H1 (cell line): ENCODE data around the gene C14orf93. TPM values are rescaled to one million over a fixed set of nuclear protein-coding genes. Genes with fewer than 3 reads are reported as not detected.

ENCODE experiments used
- BRCA1 ChIP-seq: IDR thresholded peaks from 2 replicates; pipeline ENCODE4 v1.6.1; 2012; ENCODE audit warnings: low read depth, low read length, improper control_type of control experiment
- EGR1 ChIP-seq: IDR thresholded peaks from 2 replicates; pipeline ENCODE4 v1.6.1; 2011; ENCODE audit warnings: low read depth, low read length, borderline replicate concordance
- GTF2F1 ChIP-seq: IDR thresholded peaks from 2 replicates; pipeline ENCODE4 v1.6.1; 2012; ENCODE audit warnings: low read depth, low read length, improper control_type of control experiment, borderline replicate concordance
- JUND ChIP-seq: IDR thresholded peaks from 2 replicates; pipeline ENCODE4 v1.6.1; 2011; ENCODE audit warnings: mild to moderate bottlenecking, improper control_type of control experiment, low read length
- KDM4A ChIP-seq: IDR thresholded peaks from one replicate; pipeline ENCODE4 v1.7.1; 2012; ENCODE audit warnings: low read depth, mild to moderate bottlenecking, moderate library complexity, low read length, inconsistent platforms; ENCODE audit not compliant: severe bottlenecking
- PHF8 ChIP-seq: fragments of 200-600 bp; sonication (generic); conservative IDR thresholded peaks from 2 replicates; pipeline ENCODE4 v1.7.1; 2012; ENCODE audit warnings: low read depth, mild to moderate bottlenecking, inconsistent platforms, low read length, moderate library complexity
- POU5F1 ChIP-seq: IDR thresholded peaks from 2 replicates; pipeline ENCODE4 v1.6.1; 2011; ENCODE audit warnings: low read depth, mild to moderate bottlenecking, low read length, moderate library complexity
- TAF1 ChIP-seq: IDR thresholded peaks from 2 replicates; pipeline ENCODE4 v1.6.1; 2011; ENCODE audit warnings: mild to moderate bottlenecking, low read depth, low read length
- TAF7 ChIP-seq: optimal IDR thresholded peaks from 2 replicates; pipeline ENCODE3; 2011; ENCODE audit warnings: low read depth, mild to moderate bottlenecking, inconsistent platforms, low read length, moderate library complexity, borderline replicate concordance
- polyA plus RNA-seq, 7 experiments: library from polyadenylated mRNA; depleted of rRNA in 3 of 7; stranded (reverse) in 5 of 7; unstranded in 2 of 7; fragments of >200 nt in 5 of 7; fragments of 200-250 nt in 2 of 7; gene quantifications; 1 replicate in 5 of 7; 2 replicates in 1 of 7; 4 replicates in 1 of 7; pipeline versions ENCODE4 v1.2.1 to v1.2.3, GENCODE V29; 2011 to 2013; ENCODE audit warnings: missing spikeins in 2 of 7, mixed read lengths in 2 of 7
- total RNA-seq: library from RNA; stranded (reverse); fragmentation: NEBNext Ultra II Directional; extraction: Animal tissue kit (Norgen Biotek cat#: 25700); gene quantifications from 2 replicates; pipeline ENCODE4 v1.2.1, GENCODE V29; 2021
- TF ChIP-seq, protein P1 (sequence below): fragments of 300-600 bp; sonication (generic); IDR thresholded peaks from 2 replicates; pipeline ENCODE4 v1.7.1; 2012; ENCODE audit warnings: low read length, moderate library complexity, mild to moderate bottlenecking, inconsistent platforms; ENCODE audit not compliant: insufficient replicate concordance

C14orf93 gene
- total and polyA plus RNA-seq, 2 of the 8 experiments (the other 6 are each of a cell fraction or from before 2014, with no cell fraction given) = 7.8 to 8.2 TPM

DNA sequence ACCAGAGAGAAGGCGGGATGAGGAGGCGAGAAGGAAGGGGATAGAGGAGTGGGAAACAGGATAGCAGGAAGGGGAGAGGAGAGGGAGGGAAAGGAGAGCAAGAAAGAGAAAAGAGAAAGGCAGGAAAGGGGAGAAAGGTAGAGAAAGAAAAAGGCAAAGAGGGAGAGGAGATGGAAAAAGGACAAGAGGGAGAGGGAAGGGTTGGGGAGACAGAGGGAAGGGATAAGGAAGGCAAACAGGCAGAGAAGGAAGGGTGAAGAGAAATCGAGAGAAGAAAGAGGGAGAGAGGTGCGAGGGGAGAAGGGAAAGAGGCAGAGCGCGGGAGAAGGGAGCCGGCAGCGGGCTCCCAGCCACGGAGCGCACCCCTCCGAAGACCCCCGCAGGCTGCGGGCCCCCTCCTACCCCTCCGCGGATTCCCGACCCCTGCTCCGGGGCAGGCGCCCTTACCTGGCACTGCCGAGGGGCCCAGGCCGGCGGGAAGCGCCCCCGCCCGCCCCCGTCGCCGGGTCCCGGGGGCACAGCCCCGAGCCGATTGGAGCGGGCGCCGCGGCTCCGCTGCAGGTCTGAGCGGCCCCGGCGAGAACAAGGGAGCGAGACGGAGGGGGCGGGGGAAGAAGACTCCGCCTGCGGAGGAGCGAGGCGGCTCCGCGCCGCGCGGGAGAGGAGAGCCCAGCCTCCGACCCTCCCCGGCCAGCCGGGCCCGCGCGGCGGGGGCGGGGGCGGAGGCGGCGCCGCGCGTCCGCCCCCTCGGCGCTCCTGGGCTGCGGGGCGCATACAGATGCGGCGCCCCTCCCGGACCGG, 47.2 kb upstream of the C14orf93 start, which contains the start of gene CDH24 (continued):
- TF ChIP-seq, protein P1, sequence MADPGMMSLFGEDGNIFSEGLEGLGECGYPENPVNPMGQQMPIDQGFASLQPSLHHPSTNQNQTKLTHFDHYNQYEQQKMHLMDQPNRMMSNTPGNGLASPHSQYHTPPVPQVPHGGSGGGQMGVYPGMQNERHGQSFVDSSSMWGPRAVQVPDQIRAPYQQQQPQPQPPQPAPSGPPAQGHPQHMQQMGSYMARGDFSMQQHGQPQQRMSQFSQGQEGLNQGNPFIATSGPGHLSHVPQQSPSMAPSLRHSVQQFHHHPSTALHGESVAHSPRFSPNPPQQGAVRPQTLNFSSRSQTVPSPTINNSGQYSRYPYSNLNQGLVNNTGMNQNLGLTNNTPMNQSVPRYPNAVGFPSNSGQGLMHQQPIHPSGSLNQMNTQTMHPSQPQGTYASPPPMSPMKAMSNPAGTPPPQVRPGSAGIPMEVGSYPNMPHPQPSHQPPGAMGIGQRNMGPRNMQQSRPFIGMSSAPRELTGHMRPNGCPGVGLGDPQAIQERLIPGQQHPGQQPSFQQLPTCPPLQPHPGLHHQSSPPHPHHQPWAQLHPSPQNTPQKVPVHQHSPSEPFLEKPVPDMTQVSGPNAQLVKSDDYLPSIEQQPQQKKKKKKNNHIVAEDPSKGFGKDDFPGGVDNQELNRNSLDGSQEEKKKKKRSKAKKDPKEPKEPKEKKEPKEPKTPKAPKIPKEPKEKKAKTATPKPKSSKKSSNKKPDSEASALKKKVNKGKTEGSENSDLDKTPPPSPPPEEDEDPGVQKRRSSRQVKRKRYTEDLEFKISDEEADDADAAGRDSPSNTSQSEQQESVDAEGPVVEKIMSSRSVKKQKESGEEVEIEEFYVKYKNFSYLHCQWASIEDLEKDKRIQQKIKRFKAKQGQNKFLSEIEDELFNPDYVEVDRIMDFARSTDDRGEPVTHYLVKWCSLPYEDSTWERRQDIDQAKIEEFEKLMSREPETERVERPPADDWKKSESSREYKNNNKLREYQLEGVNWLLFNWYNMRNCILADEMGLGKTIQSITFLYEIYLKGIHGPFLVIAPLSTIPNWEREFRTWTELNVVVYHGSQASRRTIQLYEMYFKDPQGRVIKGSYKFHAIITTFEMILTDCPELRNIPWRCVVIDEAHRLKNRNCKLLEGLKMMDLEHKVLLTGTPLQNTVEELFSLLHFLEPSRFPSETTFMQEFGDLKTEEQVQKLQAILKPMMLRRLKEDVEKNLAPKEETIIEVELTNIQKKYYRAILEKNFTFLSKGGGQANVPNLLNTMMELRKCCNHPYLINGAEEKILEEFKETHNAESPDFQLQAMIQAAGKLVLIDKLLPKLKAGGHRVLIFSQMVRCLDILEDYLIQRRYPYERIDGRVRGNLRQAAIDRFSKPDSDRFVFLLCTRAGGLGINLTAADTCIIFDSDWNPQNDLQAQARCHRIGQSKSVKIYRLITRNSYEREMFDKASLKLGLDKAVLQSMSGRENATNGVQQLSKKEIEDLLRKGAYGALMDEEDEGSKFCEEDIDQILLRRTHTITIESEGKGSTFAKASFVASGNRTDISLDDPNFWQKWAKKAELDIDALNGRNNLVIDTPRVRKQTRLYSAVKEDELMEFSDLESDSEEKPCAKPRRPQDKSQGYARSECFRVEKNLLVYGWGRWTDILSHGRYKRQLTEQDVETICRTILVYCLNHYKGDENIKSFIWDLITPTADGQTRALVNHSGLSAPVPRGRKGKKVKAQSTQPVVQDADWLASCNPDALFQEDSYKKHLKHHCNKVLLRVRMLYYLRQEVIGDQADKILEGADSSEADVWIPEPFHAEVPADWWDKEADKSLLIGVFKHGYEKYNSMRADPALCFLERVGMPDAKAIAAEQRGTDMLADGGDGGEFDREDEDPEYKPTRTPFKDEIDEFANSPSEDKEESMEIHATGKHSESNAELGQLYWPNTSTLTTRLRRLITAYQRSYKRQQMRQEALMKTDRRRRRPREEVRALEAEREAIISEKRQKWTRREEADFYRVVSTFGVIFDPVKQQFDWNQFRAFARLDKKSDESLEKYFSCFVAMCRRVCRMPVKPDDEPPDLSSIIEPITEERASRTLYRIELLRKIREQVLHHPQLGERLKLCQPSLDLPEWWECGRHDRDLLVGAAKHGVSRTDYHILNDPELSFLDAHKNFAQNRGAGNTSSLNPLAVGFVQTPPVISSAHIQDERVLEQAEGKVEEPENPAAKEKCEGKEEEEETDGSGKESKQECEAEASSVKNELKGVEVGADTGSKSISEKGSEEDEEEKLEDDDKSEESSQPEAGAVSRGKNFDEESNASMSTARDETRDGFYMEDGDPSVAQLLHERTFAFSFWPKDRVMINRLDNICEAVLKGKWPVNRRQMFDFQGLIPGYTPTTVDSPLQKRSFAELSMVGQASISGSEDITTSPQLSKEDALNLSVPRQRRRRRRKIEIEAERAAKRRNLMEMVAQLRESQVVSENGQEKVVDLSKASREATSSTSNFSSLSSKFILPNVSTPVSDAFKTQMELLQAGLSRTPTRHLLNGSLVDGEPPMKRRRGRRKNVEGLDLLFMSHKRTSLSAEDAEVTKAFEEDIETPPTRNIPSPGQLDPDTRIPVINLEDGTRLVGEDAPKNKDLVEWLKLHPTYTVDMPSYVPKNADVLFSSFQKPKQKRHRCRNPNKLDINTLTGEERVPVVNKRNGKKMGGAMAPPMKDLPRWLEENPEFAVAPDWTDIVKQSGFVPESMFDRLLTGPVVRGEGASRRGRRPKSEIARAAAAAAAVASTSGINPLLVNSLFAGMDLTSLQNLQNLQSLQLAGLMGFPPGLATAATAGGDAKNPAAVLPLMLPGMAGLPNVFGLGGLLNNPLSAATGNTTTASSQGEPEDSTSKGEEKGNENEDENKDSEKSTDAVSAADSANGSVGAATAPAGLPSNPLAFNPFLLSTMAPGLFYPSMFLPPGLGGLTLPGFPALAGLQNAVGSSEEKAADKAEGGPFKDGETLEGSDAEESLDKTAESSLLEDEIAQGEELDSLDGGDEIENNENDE = no peak
- TF ChIP-seq EGR1 (peak; percentile 64; the same call in 1 of the 2 replicates), TAF7 (peak; percentile 11), KDM4A (peak; percentile 37), BRCA1 (no peak), POU5F1 (no peak), PHF8 (peak; percentile 65), TAF1 (no peak), JUND (no peak), GTF2F1 (no peak)
